IMR-90 (cell line): ENCODE measurements around the gene ASCL5.

ENCODE experiments used
- CEBPB ChIP-seq: IDR thresholded peaks from 2 replicates; pipeline ENCODE4 v1.6.1; 2012; ENCODE audit warnings: low read depth, low read length, improper control_type of control experiment
- CHD1 ChIP-seq: IDR thresholded peaks from 2 replicates; pipeline ENCODE4 v1.6.1; 2012; ENCODE audit warnings: low read depth, low read length, improper control_type of control experiment
- CTCF ChIP-seq: conservative IDR thresholded peaks from 2 replicates; pipeline ENCODE4 v1.5.1; 2012; ENCODE audit warnings: mild to moderate bottlenecking, low read depth, low read length, improper control_type of control experiment
- ELK1 ChIP-seq: fragments of 150-350 bp; IDR thresholded peaks from 2 replicates; pipeline ENCODE4 v1.6.1; 2016; ENCODE audit warnings: low read depth, mild to moderate bottlenecking, low read length, moderate library complexity, borderline replicate concordance
- FOS ChIP-seq: fragments of 150-350 bp; IDR thresholded peaks from 2 replicates; pipeline ENCODE4 v1.6.1; 2016; ENCODE audit warnings: low read depth, low read length
- MAFK ChIP-seq: IDR thresholded peaks from 2 replicates; pipeline ENCODE4 v1.6.1; 2012; ENCODE audit warnings: low read depth, low read length, improper control_type of control experiment
- MAZ ChIP-seq: IDR thresholded peaks from 2 replicates; pipeline ENCODE4 v1.6.1; 2012; ENCODE audit warnings: low read depth, mild to moderate bottlenecking, low read length, improper control_type of control experiment, moderate library complexity, borderline replicate concordance
- MXI1 ChIP-seq: IDR thresholded peaks from 2 replicates; pipeline ENCODE4 v1.6.1; 2012; ENCODE audit warnings: low read depth, mild to moderate bottlenecking, low read length, moderate library complexity, borderline replicate concordance
- POLR2A ChIP-seq: IDR thresholded peaks from 2 replicates; pipeline ENCODE4 v1.6.1; 2012; ENCODE audit warnings: mild to moderate bottlenecking, low read depth, low read length
- RAD21 ChIP-seq: IDR thresholded peaks from 2 replicates; pipeline ENCODE4 v1.6.1; 2012; ENCODE audit warnings: low read length, improper control_type of control experiment
- RFX5 ChIP-seq: IDR thresholded peaks from 2 replicates; pipeline ENCODE4 v1.8.0; 2012; ENCODE audit warnings: low read depth, mild to moderate bottlenecking, low read length, moderate library complexity
- SMC3 ChIP-seq: fragments of 150-350 bp; IDR thresholded peaks from 2 replicates; pipeline ENCODE4 v1.6.1; 2016; ENCODE audit warnings: low read depth, mild to moderate bottlenecking, antibody characterized with exemption, low read length, moderate library complexity
- USF2 ChIP-seq: fragments of 150-350 bp; IDR thresholded peaks from 2 replicates; pipeline ENCODE4 v1.6.1; 2017; ENCODE audit warnings: mild to moderate bottlenecking, antibody characterized with exemption, low read length, low read depth

- no peak for TF ChIP-seq USF2
- TF ChIP-seq CTCF, result no peak
- TF ChIP-seq POLR2A, result no peak
- no peak for TF ChIP-seq MXI1
- no peak for TF ChIP-seq FOS
- TF ChIP-seq RAD21, result no peak
- TF ChIP-seq CEBPB, result no peak
- no peak for TF ChIP-seq SMC3
- TF ChIP-seq MAFK, result no peak
- no peak for TF ChIP-seq MAZ
- TF ChIP-seq ELK1, result no peak
- no peak for TF ChIP-seq RFX5
- TF ChIP-seq CHD1, result no peak
These were observed 10.9 kb downstream of the ASCL5 start for GRCh38 chr1:201116091-201116490.
